ENCODE results near the gene EMC8.
A peak's percentile ranks its signal among the peaks of the same experiment; 100 is the strongest.

EMC8 gene

GRCh38 chr16:85806539-85806938, 7.2 kb upstream of the EMC8 start:
- Histone ChIP-seq H3K9me3 (ENCODE audit: control insufficient read depth, insufficient read depth, low read depth, low read length) (no peaks in the 10 kb centered on the region), H3K36me3 (ENCODE audit: control insufficient read depth in 2 of 2, insufficient read depth in 1 of 2, low read length in 2 of 2) (peaks cover 11 to 55% of the 10 kb centered on the region in 2 experiments; a peak in 2 of 3 replicates), H3K4me1 (ENCODE audit: control insufficient read depth, insufficient read depth, low read length) (no peaks in the 10 kb centered on the region), H3K27ac (ENCODE audit: extremely low read depth, low read depth, low read length) (no peak overlapping the region), H3K4me3 (ENCODE audit: low read depth, low read length) (no peak overlapping the region)
- CTCF ChIA-PET: interaction anchor here (0.7 to 1.0 kb wide), 2 partner anchors 15 to 76 kb away, joined by 3 read pairs; no protein-coding TSS in a partner anchor
- no peak for TF ChIP-seq ZNF24 (tag by site-specific recombination; IDR thresholded peaks at IDR 0.05)
- TF ChIP-seq ZNF600 (tag by site-specific recombination; IDR thresholded peaks at IDR 0.05): no peak
- peak; percentile 37; the same call in 1 of the 2 replicates for TF ChIP-seq SCRT2 (tag by site-specific recombination; IDR thresholded peaks at IDR 0.05)
- TF ChIP-seq ZBTB6 (tag by site-specific recombination; IDR thresholded peaks at IDR 0.05): no peak
- TF ChIP-seq ZNF610 (tag by site-specific recombination; IDR thresholded peaks at IDR 0.05; ENCODE audit: borderline replicate concordance): no peak
- POLR2A ChIA-PET: no interaction called here

GRCh38 chr16:85805442-85806045, 6.2 kb upstream of the EMC8 start:
- ChIA-PET CTCF (interaction anchor here (0.6 kb wide), 1 partner anchor 286 kb away, joined by 3 read pairs; no protein-coding TSS in a partner anchor), POLR2A (no interaction called here)

More at GRCh38 chr16:85805442-85806045, 6.2 kb upstream of the EMC8 start:
- Histone ChIP-seq H3K36me3 (ENCODE audit: control insufficient read depth in 2 of 2, insufficient read depth in 1 of 2, low read length in 2 of 2) (peaks cover 14 to 63% of the 10 kb centered on the region in 2 experiments; a peak in 2 of 3 replicates), H3K4me3 (ENCODE audit: low read depth, low read length) (no peak overlapping the region), H3K4me1 (ENCODE audit: control insufficient read depth, insufficient read depth, low read length) (peaks cover 3% of the 10 kb centered on the region), H3K9me3 (ENCODE audit: control insufficient read depth, insufficient read depth, low read depth, low read length) (no peaks in the 10 kb centered on the region), H3K27ac (ENCODE audit: extremely low read depth, low read depth, low read length) (no peak overlapping the region)
- TF ChIP-seq ZNF157 (tag by site-specific recombination; IDR thresholded peaks at IDR 0.05) (no peak), ZNF544 (tag by site-specific recombination; IDR thresholded peaks at IDR 0.05) (no peak), ZNF362 (tag by site-specific recombination; IDR thresholded peaks at IDR 0.05) (no peak), ZNF701 (tag by site-specific recombination; IDR thresholded peaks at IDR 0.05) (no peak), ZNF324 (tag by site-specific recombination; IDR thresholded peaks at IDR 0.05) (no peak), ZNF302 (tag by site-specific recombination; IDR thresholded peaks at IDR 0.05; ENCODE audit: low read depth) (no peak), ZNF513 (tag by site-specific recombination; IDR thresholded peaks at IDR 0.05) (no peak), ZNF571 (tag by site-specific recombination; IDR thresholded peaks at IDR 0.05) (no peak), ZNF280C (tag by site-specific recombination; IDR thresholded peaks at IDR 0.05) (no peak), WT1 (tag by site-specific recombination; IDR thresholded peaks at IDR 0.05) (no peak), ZNF341 (tag by site-specific recombination; IDR thresholded peaks at IDR 0.05; ENCODE audit: low read depth) (no peak), ZBTB21 (tag by site-specific recombination; IDR thresholded peaks at IDR 0.05) (no peak), ZNF239 (tag by site-specific recombination; IDR thresholded peaks at IDR 0.05) (no peak), ZNF555 (tag by site-specific recombination; conservative IDR thresholded peaks at IDR 0.05) (no peak), ZNF292 (tag by site-specific recombination; IDR thresholded peaks at IDR 0.05; ENCODE audit: borderline replicate concordance, low read depth) (no peak), BCL11B (tag by site-specific recombination; IDR thresholded peaks at IDR 0.05; ENCODE audit: low read depth) (no peak)

All from HEK293 (cell line).